Measurements from ENCODE around the gene UNC13B.

Gene UNC13B

GRCh38 chr9:35340046-35340445 is 178.2 kb downstream of the UNC13B start:
- DNase-seq: no peak

GRCh38 chr9:35341021-35341420 is 179.2 kb downstream of the UNC13B start:
- DNase-seq: no peak

DNA sequence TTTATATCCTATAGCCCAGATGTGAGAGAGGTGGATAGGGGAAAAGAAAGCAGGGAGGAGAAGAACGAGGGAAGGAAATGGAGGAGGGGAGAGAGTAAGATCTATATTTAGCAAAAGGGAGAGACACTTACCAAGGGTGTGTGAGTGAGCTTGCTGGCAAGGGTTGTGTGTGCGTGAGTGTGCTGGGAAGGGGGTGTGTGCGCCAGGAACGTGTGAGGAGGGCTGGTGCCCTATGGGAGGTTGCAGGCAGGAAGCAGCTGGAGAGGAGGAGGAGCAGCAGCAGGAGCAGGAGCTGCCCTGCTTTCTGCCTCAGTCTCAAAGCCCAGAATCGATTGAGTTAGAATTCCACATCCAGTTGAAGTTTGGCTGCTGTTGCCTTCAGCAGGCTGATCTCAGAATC is 179.8 kb downstream of the UNC13B start:
- no peak for DNase-seq

DNA sequence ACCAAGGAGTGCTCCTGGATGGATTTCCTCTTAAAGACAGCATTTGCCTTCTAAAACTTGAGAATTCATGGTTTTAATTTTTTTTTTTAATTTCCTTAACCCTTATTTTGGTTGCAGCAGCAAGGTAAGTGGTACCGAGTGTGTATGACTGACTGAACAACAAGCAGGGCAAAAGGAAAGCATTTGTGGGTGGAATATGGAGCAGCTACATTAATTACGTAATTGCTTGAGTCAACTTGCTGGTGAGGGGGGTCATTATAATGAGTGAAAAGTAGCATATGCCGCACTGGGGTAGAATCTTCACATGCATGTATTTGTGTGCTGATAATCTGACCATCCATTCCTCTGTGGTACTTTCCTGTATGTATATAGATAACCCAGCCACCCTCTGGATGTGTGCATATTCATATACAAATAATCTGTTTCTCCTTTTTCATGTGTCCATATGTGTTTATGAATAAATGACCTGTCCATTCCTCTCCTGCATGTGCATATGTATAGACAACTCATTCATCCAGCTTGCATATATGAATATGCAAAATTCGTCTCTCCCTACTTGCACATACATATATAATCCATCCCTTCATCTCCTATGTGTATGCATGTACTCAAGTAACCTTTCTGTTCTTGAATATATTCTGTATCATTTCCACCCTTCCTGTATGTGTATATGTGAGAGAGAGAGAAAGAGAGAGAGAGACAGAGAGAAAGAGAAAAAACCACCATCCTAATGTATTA is 180.6 kb downstream of the UNC13B start:
- no peak for DNase-seq

DNA sequence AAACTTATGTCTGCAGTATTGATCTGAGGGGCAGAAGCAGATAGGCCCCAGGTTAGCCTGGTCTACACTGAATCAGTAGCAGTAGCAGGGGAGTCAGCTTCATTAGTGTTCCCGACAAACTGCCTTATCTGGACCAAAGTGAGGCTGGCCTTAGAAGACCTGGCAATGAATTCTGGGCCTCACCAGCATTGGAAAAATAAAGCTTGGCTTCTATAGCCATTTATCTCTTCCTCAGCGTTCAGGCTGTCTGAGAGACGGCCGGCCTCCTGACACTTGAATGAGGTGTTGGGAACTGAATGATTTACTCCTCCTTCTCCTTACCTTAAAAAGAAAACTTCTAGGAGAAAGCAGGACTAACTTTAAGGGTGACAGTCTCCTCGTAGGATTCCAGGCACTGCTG is 186.3 kb downstream of the UNC13B start:
- no peak for DNase-seq

GRCh38 chr9:35349287-35349990 is 187.6 kb downstream of the UNC13B start:
- no peak for DNase-seq

DNA sequence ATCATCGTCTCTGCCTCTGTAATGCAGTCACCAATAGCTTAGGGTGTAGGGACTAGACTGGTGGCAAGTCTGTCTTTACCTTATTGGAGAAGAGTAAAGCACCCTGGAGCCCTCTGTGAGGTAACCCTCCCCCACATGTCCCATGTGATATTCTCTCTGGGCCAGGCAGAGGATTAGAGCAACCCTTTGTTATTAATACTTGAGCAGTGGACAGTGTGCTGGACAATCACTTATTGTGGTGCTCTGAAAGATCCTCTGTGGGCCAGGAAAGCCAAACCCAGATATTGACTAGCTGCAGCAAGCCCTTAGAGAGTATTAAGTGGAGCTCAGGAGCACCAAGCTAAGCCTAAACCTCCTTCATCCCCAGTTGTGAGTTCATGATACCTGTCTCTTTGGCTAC is 188.4 kb downstream of the UNC13B start:
- DNase-seq: no peak

- DNase-seq: no peak
These were observed 189.2 kb downstream of the UNC13B start for GRCh38 chr9:35350827-35351549.

GRCh38 chr9:35353731-35354365 is 192.0 kb downstream of the UNC13B start:
- no peak for DNase-seq

GRCh38 chr9:35355939-35356338 is 194.1 kb downstream of the UNC13B start:
- DNase-seq: no peak

GRCh38 chr9:35357116-35357515 is 195.3 kb downstream of the UNC13B start:
- DNase-seq: no peak

GRCh38 chr9:35357826-35358225 is 196.0 kb downstream of the UNC13B start:
- DNase-seq: no peak

GRCh38 chr9:35364817-35365585 is 203.2 kb downstream of the UNC13B start:
- no peak for DNase-seq

DNA sequence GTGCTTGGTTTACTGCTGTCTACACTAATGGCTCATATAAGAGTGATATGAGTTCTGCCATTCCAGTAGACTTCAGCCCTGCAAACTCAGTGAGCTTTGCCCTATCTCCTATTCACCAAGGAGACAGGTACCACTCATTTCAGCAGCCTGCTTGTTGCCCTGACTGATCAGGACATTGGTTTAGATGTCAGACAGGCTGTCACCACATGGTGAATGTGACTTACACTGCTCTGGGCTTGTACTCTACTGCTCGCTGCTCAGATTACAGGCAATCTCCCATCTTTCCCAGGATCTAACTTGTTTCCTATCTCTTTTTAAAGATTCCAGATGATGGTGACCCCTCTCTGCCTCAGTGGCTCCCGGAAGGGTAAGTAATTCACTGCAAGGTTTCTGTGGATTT is 204.8 kb downstream of the UNC13B start:
- DNase-seq: no peak

- DNase-seq: no peak
These were observed 205.6 kb downstream of the UNC13B start for GRCh38 chr9:35367451-35367850.

DNA sequence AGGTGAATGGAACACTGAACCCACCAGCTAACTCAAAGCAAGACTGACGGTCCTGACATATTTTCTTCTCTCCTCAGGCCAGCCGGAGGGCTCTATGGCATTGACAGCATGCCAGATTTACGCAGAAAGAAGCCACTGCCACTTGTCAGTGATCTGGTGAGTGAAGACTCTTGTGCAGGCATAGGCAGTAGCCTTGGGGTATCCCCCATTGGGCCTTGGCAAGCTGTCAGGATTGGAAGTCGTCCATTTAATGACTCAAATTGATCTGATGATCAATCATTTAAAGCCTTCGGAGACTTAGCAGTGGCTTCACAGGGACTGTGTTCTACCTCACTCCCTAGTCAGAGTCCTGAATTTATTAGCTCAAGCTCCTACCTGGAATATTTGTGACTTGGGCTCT is 208.4 kb downstream of the UNC13B start:
- no peak for DNase-seq

DNA sequence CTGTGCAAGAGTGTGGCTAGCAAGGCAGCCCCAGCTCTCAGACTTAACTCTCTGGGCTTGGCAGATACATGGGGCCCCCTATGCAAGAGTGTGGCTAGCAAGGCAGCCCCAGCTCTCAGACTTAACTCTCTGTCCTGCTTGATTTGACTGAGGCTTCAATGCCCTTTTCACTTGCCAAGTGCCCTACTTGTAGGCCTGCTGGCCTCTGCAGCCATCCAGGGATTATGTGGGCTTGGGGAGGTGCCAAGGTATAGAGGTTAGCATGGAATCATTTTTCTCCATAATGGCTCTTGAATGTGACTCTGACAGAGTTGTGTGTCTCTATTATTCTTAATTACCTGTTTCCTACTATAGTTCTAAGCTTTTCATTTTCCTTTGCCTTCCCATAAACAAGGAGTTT is 212.6 kb downstream of the UNC13B start:
- DNase-seq: no peak

- no peak for DNase-seq
These were observed 213.1 kb downstream of the UNC13B start for GRCh38 chr9:35374910-35375309.

DNA sequence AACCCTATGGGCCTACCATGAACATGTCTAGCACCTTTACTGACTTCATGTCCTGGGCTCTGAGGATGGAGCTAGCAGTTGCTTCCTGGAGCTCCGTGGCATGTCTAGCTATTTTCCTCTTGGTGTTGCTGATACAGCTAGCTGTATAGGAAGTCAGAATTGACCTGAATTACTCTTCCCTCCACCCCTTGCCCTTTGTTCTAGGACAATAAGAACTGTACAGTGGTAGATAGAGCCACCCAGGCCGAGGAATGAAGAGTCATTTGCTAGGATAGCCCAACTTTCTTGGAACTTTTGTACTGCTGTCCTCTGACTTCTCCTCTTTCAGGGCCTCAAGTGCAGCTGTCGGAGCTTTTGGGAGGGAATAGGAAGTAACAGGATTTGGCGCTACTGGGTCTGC is 218.2 kb downstream of the UNC13B start:
- no peak for DNase-seq

DNA sequence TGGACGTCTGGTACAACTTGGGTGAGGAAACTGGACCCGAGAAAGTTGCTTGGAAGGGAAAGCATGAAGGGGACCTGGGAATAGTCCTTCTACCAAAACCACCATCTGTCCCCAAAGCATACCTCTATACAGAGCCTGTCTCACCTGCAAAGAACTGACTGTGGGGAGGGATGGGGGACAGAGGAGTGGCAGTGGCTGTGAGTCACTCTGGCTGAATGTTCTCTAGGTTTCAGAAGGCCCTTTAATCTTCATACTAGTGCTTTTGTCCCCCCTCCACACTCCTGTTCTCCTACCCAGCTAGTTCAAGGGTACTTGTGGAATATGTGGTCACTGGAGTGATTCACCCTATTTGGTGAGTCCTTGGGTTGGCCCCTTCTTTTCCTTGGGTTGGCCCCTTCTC is 218.8 kb downstream of the UNC13B start:
- no peak for DNase-seq

DNA sequence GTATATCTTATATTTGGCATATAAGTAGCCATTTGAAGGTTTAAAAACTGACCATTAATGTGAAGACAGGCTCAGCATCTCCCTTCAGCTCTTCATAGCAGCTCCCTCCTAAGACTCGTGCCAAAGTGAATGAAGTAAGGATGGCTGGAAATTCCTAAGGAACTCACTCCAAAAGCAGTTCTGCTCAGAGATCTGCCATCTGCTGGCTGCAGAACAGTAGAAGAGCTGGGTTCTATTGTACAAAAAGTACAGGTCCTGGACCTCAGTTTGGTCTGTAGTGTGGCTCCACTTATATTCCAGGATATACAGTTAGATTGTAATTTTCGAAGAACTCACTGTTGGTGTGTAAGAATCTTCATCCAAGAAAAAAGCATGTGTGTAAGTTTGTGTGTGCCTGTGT is 223.2 kb downstream of the UNC13B start:
- no peak for DNase-seq

GRCh38 chr9:35395076-35395705 is 233.4 kb downstream of the UNC13B start:
- DNase-seq: no peak
